H1 (cell line): Measurements from ENCODE around the gene WWP2. TPM values are rescaled to one million over a fixed set of nuclear protein-coding genes. Genes with fewer than 3 reads are reported as not detected.

ENCODE experiments used
- ZNF274 ChIP-seq: IDR thresholded peaks from 2 replicates; pipeline ENCODE4 v1.7.0; 2012; ENCODE audit warnings: low read length, borderline replicate concordance; ENCODE audit errors: extremely low read depth
- polyA plus RNA-seq, 7 experiments: library from polyadenylated mRNA; depleted of rRNA in 3 of 7; stranded (reverse) in 5 of 7; unstranded in 2 of 7; fragments of >200 nt in 5 of 7; fragments of 200-250 nt in 2 of 7; gene quantifications; 1 replicate in 5 of 7; 2 replicates in 1 of 7; 4 replicates in 1 of 7; pipeline versions ENCODE4 v1.2.1 to v1.2.3, GENCODE V29; 2011 to 2013; ENCODE audit warnings: missing spikeins in 2 of 7, mixed read lengths in 2 of 7
- total RNA-seq: library from RNA; stranded (reverse); fragmentation: NEBNext Ultra II Directional; extraction: Animal tissue kit (Norgen Biotek cat#: 25700); gene quantifications from 2 replicates; pipeline ENCODE4 v1.2.1, GENCODE V29; 2021

WWP2 gene
- total and polyA plus RNA-seq, 2 of the 8 experiments (the other 6 are each of a cell fraction or from before 2014, with no cell fraction given), result 14.1 to 42.2 TPM

- TF ChIP-seq ZNF274, result no peak
Observed at GRCh38 chr16:69932691-69933392, 170.7 kb downstream of the WWP2 start (continued).
